NCI-H1436 treated with DMSO at 0.1 percent for 48 hours (cell line): ENCODE results near the gene SCFD1.
"Not testable (repeated sequence)": the region's sequence is repeated elsewhere in the genome, so short reads cannot be mapped to it uniquely, and the experiment has no call there.

ENCODE experiments used
- DNase-seq: peaks from one replicate; lab custom pipeline; 2025; lab: John Stamatoyannopoulos, UW

Gene SCFD1, protein sequence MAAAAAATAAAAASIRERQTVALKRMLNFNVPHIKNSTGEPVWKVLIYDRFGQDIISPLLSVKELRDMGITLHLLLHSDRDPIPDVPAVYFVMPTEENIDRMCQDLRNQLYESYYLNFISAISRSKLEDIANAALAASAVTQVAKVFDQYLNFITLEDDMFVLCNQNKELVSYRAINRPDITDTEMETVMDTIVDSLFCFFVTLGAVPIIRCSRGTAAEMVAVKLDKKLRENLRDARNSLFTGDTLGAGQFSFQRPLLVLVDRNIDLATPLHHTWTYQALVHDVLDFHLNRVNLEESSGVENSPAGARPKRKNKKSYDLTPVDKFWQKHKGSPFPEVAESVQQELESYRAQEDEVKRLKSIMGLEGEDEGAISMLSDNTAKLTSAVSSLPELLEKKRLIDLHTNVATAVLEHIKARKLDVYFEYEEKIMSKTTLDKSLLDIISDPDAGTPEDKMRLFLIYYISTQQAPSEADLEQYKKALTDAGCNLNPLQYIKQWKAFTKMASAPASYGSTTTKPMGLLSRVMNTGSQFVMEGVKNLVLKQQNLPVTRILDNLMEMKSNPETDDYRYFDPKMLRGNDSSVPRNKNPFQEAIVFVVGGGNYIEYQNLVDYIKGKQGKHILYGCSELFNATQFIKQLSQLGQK

DNA sequence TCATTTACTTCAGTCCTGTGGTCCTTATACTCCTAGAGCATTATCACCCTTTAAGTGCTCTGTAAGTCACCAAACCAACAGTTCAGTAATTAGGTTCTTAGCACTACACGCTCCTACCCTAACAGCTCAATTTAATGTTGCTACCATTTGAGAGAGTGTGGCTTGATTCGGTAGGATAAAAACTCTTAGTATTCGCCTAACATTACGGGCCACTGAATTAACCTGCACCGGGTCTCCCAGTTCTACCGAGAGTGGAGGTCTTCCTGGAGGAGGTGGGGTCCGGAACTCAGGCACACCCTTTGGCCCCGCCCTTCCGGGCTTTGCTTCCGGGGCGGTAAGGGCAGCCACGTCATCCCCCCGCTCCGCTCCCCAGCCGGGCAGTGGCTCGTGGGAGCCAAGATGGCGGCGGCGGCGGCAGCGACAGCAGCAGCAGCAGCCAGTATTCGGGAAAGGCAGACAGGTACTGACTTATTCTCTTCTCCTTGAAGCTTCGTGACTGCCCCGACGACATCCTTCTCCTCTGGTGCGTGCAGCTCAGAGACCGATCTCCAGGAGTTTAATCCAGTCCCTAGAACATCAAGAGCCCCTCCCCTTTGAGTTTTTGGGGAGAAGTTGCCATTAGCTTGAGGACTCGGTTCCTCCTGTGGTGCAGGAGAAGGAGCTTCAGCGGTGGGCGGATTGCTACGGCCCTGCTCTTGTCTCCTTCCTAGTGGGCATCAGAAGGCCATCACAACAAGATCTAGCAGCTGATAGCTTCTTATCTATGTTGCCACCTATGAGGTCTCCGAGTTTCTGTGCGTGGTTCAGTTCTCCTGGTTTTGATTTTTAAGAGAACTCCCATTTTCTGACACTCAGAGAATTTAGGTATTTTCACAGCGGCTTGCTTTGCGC, at the start of gene SCFD1:
TSS of gene SCFD1 (plus strand) at position 380 of the 891 bp plus-strand sequence. CDS start at position 400, 20 bp downstream.
- DNase-seq: peak; percentile 69

DNA sequence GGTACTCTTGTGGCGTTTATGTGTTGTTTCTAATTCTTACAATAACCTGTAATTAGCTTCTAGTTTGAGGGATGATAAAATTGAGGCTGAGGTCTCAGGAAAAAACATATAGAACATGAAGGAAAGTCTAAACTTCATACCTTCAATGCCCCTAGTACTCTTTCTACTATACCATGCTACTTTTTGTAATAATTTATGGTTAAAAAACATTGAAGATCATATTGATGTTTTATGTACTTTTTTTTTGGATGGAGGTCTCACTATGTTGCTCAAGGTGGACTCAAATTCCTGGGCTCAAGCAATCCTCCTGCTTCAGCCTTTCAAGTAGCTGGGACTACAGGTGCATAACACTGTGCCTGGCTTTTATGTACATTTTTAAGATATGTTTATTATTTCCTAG, 49.3 kb upstream of the SCFD1 start:
- no peak for DNase-seq

DNA sequence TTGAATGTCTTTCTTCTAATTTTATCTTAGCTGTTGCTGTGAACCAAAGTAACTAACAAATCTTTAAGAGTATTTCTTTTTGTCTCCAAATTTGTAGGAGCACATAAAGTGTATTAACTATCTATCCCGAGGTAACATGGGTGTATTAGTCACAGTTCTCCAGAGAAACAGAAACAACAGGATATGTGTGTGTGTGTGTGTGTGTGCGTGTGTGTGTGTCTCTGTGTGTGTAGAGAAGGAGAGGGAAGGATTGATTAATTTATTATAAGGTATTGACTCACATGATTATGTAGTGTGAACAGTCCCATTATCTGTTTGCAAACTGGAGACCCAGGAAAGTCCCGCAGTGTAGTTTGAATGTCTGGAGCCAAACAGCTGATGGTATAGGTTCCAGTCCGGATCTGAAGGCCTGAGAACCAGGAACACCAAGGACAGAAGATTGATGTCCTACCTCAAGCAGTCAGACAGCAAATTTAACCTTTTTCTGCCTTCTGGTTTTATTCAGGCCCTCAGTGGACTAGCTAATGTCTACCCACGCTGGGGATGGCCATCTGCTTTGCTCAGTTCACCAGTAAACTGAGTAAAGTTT, 48.8 kb upstream of the SCFD1 start:
- DNase-seq: no peak

DNA sequence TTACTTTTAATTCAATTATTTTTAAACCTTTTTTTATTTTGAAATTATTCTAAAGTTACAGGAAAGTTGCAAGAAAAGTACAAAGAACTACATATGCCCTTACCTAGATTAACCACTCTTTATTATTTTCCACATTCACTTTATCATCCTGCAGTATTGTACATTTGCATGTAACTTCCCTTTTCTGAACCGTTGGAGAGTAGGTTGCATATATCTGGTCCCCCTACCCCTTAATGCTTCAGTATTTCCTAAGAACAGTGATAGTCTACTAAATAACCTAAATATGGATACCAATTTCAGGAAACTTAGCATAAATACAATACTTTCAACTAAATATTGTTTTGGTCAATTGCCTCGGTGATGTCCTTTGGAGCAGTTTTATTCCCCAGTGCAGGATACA, 48.2 kb upstream of the SCFD1 start:
- no peak for DNase-seq

DNA sequence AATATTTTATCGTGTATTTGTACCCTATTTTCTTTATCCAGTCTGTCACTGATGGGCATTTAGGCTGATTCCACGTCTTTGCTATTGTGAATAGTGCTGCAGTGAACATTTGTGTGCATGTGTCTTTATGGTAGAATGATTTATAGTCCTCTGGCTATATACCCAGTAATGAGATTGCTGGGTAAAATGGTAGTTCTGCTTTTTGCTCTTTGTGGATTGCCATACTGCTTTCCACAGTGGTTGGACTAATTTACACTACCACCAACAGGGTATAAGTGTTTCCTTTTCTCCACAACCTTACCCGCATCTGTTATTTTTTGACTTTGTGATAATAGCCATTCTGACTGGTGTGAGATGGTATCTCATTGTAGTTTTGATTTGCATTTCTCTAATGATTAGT, 47.3 kb upstream of the SCFD1 start:
- DNase-seq: not testable (repeated sequence)

DNA sequence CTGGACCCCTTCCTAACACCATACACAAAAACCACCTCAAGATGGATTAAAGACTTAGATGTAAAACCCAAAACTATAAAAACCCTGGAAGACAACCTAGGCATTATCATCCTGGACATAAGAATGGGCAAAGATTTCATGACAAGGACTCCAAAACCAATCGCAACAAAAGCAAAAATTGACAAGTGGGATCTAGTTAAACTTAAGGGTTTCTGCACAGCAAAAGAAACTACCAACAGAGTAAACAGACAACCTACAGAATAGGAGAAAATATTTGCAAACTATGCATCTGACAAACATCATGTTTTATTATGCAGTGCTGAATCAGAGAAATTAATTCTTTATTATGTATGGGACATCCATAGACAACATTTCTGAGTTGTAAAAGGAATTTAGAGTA, 45.8 kb upstream of the SCFD1 start:
- not testable (repeated sequence) for DNase-seq

DNA sequence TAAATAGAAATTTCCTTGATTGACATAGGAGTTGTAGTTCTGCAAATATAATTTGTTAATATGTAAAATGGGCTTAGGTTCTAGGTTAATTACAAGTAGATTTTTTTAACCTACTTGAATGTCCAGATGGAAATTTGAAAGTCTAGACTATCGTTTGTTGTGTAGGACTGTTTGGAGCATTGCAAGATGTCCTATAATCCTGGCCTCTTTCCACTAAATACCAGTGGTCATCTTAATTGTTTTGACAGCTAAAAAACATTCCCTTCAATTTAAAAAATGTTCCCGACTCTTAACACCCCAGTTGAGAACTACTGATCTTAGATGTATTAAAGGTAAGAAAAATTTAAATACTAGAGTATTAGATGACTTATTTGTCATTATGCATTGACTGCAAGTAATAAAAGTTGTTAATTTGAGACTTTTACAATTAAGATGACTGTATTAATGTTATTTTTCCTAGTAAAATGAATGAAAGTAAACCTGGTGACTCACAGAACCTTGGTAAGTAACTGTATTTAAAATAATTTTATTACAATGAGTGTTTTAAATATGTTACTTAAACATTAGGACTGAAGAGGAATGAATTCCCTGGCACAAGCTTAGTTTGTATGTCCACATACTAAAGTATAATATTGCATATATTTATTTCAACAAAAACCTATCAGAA, 41.4 kb upstream of the SCFD1 start:
- no peak for DNase-seq

DNA sequence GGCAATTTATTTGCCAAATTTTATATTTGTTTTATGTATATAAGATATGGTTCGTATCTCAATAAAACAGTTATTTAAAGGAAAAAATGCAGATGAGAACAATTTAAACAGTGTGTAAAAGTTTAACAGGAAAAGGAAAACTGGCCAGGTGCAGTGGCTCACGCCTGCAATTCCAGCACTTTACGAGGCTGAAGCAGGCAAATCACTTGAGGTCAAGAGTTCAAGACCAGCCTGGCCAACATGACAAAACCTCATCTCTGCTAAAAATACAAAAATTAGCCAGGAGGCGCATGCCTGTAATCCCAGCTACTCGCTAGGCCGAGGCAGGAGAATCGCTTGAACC, 40.9 kb upstream of the SCFD1 start:
- DNase-seq: no peak

DNA sequence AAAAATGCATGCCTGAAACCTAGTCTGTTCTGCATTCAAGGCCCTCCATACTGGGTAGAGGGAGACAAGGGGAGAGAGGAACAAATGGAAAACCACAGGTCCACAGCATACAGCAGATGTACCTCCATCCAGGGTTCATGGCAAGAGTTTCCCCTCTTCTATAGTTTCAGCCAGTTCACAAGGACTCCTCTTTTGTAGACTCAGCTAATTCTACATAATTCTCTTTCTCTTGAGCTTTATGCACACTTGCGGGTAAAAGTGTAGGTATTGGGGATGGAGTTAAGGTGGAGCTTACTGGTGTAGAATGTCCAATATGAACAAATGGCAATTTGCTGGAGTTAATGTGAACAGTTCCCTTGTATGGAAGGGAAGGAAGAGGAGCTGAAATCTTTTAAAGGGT, 39.7 kb upstream of the SCFD1 start:
- DNase-seq: no peak

DNA sequence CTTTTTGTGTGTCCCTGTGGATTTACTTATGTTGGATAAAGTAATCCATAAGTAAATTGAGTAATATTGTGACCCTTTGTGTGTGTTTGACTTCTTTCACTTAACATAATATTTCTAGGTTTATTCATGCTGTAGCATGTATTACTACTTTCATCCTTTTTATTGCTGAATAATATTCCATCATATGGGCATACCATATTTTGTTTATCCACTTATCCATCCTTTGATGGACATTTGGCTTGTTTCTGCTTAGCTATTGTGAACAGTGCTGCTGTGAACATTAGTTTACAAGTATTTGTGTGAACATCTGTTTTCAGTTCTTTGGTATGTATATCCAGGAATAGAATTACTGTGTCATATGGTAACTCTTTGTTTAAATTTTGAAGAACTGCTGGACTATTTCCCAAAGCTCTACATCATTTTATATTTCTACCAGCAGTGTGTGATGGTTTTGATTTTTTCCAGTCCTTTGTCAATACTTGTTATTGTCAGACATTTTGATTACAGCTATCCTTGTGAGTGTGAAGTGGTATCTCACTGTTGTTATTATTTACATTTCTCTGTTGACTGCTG, 38.0 kb upstream of the SCFD1 start:
- DNase-seq: no peak

DNA sequence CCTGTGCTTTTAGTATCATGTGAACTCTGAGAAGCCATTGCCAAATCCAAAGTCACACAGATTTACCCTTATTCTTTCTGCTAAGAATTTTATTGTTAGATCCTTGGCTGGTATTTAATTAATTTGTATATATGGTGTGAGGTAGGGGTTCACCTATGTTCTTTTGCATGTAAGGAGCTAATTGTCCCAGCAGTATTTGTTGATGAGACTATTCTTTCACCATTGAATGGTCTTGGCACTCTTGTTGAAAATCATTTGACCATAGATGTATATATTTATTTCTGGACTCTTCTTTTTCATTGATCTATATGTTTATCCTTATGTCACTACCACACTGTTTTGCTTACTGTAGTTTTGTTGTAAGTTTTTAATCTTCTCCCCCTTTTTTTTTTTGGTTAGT, 36.9 kb upstream of the SCFD1 start:
- DNase-seq: no peak

DNA sequence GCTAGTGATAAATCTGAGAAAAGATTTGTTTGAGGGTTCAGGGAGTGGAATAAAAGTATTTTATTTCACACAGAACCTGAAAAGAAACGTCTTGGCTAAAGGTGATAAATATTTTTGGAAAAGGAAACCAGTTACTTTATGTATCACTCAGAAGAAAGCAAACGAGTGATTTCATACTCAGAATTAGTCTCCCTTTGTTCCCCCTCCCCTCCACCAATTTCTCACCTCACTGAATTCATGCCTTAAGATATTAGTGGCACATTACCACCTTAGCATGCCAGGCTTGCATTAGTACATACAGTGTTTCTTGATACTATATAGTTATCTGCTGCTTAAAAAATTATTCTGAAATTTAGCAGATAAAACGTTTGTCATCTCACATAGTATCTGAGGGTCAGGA, 35.0 kb upstream of the SCFD1 start:
- DNase-seq: no peak

DNA sequence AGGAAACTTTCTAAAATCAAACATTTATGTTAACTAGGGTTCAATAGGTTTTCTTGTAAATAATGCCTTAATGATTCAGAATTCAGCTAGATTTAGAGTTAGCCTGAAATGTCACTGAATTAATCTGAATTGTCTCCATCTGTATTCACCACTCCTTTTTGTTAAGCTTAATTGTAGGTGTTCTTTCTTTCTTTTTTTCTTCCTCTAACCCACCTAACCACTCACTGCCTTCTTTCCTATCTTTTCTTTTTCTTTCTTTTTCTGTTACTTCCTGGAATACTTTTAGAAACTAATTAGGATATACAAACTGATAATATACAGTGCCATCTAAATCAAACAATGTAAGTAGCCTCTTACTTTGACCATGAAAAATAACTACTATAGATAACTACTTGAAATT, 33.2 kb upstream of the SCFD1 start:
- no peak for DNase-seq

DNA sequence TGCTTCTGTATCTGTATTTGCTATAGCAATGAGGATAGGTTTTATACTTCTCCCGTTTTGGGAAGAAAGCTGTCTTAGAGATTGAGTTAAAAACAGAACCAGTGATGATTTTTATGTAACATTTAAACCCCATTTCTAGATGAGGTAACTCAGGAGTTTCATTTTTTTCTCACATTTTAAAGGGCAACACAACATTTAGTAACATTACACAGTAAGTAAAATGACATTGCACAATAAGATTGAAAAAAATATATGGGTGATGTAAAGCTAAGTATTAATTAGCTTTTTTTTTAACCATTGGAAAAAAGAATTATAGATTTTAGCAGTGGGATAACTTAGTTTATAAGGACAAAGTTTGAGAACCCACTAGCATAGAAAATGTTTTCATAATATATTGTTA, 25.2 kb upstream of the SCFD1 start:
- no peak for DNase-seq

DNA sequence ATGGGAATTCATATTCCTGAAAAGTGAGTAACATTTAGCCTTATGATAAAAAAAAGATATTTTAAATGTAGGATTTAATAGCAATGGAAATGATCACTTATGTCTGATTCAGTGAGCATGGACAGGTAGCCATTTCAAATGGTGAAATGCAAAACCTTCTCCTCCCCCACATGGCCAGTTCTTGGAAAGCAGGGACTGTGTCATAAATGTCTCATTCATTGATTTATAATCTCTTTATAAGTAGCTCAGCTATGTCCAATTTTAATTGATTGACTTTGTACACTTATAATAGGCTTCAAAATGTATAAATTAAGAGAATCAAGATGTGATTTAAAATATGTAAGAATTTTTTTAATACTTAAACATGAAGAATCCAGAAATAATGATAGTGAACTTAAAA, 24.6 kb upstream of the SCFD1 start:
- DNase-seq: no peak

DNA sequence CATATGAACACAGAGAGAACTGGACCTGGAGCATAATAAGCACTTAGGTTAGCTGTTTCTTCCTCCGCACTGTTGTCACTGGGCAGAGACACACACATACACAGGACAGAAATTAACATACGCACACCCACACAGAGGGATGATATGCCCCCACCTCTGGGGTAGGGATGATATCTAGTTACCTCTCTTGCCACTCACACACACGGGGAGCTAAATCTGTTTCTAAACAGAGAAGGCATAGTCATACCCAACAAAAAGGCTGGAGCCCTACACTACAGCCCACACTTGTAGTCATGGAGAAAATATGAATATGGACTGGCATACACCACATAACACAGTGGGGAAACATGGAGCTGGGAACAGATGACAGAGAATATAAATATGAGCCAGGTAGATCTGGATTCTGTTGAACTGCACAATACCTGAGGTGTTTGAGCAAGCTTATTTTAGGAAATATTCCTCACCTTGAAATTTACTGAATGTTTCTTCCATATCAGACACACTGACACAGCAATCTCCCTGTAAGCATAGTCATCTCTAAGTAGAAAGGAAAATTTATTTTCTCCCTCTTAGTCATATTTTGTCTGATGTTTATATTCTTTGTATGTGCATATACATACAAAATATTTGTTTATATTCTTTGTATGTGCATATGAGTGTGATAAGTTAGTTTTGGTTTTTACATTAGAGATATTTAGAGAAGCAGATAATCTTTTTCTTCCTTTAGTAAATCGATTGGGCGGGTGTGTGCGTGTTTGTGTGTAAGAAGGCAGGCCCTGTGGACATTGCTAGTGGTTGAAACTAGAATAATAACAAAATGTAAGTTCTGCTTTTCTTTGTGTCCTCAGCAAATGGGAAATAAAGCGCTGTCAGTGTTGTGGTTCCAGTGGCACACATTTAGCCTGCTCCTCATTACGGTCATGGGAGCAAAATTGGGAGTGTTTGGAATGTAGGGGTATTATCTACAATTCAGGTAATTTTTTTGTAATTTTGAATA, 20.9 kb upstream of the SCFD1 start:
- no peak for DNase-seq

DNA sequence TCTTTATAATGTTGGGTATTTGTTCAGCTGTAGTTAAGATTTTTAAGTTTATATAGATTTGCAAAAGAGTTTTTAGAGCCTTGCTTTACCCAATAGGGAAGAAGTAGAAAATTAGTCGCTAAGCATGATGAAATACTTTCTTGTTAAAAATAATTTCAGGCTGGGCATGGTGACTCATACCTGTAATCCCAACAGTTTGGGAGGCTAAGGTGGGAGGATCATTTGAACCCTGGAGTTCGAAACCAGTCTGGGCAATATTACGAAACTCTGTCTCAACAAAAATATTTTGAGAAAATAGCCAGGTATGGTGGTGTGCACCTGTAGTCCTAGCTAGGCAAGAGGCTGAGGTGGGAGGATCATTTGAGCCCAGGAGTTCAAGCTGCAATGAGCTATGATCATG, 18.7 kb upstream of the SCFD1 start:
- no peak for DNase-seq

DNA sequence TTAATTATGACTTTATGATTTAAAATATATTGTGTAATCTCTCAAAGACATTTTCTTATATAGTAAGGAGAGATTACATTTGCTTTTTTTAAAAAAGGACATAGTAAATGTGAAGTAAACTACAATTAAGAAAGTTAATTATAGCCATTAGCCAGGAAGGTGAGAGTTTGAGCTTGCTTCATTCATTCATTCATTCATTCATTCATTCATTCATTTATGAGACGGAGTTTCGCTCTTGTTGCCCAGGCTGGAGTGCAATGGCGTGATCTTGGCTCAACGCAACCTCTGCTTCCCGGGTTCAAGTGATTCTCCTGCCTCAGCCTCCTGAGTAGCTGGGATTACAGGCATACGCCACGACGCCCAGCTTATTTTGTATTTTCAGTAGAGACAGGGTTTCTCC, 17.4 kb upstream of the SCFD1 start:
- not testable (repeated sequence) for DNase-seq

DNA sequence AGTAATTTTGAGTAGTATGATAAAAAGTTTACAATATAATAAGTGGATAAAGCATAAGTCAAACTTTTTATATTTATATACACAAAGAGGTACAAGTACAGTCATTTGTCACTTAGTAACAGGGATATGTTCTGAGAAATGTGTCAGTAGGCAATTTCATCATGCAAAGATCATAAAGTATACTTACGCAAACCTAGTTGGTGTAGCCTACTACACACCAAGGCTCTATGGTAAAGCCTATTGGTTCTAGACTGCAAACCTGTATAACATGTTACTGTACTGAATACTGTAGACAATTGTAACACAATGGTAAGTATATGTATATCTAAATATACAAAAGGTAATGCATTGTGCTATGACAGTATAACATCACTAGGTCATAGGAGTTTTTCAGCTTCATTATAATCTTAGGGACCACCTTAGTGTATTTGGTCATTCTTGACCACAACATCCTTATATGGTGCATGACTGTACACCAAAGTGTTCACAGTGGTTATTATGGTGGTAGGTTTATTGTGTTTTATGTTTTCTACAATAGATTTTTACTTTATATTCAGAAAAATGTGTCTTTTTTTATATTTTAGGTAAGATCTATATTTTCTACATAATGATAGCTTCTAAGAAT, 14.9 kb upstream of the SCFD1 start:
- no peak for DNase-seq

DNA sequence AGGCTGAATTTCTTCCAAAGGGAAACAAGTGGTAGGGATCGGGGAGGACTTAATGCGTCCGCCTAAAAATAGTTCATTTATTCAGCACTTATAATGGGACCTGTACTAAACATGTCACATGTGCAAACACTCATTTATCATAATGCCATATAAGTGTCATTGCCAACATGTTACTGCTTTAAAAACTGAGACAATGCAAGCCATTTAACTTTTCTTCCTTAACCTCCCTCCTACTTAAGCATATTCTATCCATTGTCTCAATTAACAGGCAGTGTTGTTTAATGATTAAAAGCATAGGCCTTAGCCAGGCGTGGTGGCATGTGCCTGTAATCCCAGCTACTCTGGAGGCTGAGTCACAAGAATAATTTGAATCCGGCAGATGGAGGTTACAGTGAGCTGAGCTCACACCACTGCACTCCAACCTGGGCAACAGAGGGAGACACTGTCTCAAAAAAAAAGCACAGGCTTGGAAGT, 13.5 kb upstream of the SCFD1 start:
- no peak for DNase-seq
